GM12892 (cell line): ENCODE results near the gene BPNT1.

Experiments used
- DNase-seq: peaks from one replicate; pipeline ENCODE4 v3.0.0; 2011; ENCODE audit not compliant: insufficient read length
- FAIRE-seq: peaks from 2 replicates; lab custom pipeline; 2011; peaks lifted over from hg19 to GRCh38; lab: Jason Lieb, UNC
- POLR2A ChIP-seq: IDR thresholded peaks from 2 replicates; pipeline ENCODE4 v1.6.1; 2011; ENCODE audit warnings: low read depth, low read length, control low read depth
- POLR2AphosphoS5 ChIP-seq: IDR thresholded peaks from 2 replicates; pipeline ENCODE4 v1.6.1; 2011; ENCODE audit warnings: low read depth, low read length, control low read depth
- TAF1 ChIP-seq: IDR thresholded peaks from 2 replicates; pipeline ENCODE4 v1.6.1; 2011; ENCODE audit warnings: low read depth, mild to moderate bottlenecking, control low read depth, low read length, borderline replicate concordance

The BPNT1 gene

GRCh38 chr1:220019071-220019470, 70.5 kb downstream of the BPNT1 start:
- no peak for DNase-seq
- no peak for FAIRE-seq
- TF ChIP-seq TAF1 (no peak), POLR2AphosphoS5 (no peak), POLR2A (no peak)

DNA sequence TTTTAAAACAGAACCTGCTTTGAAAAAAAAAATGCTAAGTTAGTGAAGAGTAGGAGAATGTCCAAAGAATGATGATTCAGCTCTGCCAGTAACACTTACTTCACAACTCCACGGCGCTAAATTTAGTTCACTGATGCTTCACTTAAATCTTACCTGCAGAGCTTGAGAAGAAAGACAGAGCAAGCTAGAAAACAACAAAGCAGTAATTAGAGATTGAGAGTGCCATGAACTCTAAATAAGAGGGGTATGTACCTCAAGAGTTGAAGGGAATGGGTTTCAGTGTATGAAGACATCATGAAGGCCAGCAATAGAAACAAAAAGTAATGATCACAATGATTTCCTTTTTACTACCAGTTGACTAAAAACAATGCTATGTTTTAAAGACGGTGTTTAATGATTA, 76.1 kb downstream of the BPNT1 start:
- DNase-seq (no peak), FAIRE-seq (no peak)
- TF ChIP-seq POLR2A (no peak), POLR2AphosphoS5 (no peak), TAF1 (no peak)

DNA sequence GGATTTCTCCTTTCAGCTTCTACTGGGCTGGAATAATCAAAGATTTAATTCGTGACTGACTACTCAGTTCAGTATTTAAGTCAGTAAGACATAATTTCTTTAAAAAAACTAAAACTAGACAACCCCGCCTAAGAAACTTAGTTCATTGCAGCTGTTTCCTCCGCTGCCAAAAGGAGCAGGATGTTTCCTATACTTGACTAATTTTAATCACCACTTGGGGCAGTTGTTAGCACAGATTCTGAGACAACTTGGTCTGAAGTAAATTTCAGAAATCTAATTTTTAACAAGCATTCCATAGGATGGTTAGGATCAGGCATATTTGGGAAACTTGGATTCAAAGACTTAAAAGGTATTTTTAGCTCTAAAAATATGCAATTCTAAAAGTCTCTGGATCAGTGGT, 77.3 kb downstream of the BPNT1 start:
- no peak for FAIRE-seq
- no peak for TF ChIP-seq TAF1

GRCh38 chr1:220011620-220012019, 78.0 kb downstream of the BPNT1 start:
- FAIRE-seq (no peak), DNase-seq (no peak)
- TF ChIP-seq POLR2AphosphoS5 (no peak), POLR2A (no peak), TAF1 (no peak)

More for the DNA sequence above, 77.3 kb downstream of the BPNT1 start:
- DNase-seq: no peak
